NCI-H2171 treated with DMSO at 0.1 percent for 48 hours (cell line): Measurements from ENCODE around the gene CBFA2T2.
"Not testable (repeated sequence)": the region's sequence is repeated elsewhere in the genome, so short reads cannot be mapped to it uniquely, and the experiment has no call there.

Experiments used
- DNase-seq: peaks from one replicate; lab custom pipeline; 2025; lab: John Stamatoyannopoulos, UW

CBFA2T2 gene

GRCh38 chr20:33506576-33506975 is 16.7 kb downstream of the CBFA2T2 start:
- no peak for DNase-seq

- DNase-seq: no peak
Observed at GRCh38 chr20:33507461-33507860, 17.6 kb downstream of the CBFA2T2 start.

- DNase-seq: not testable (repeated sequence)
Observed at GRCh38 chr20:33508015-33508414, 18.1 kb downstream of the CBFA2T2 start.

- not testable (repeated sequence) for DNase-seq
Observed at GRCh38 chr20:33509057-33509456, 19.2 kb downstream of the CBFA2T2 start.

GRCh38 chr20:33511876-33512275 is 22.0 kb downstream of the CBFA2T2 start:
- DNase-seq: not testable (repeated sequence)

GRCh38 chr20:33515569-33516216 is 25.8 kb downstream of the CBFA2T2 start:
- DNase-seq: no peak

GRCh38 chr20:33516882-33517281 is 27.0 kb downstream of the CBFA2T2 start:
- peak; percentile 40 for DNase-seq

GRCh38 chr20:33518071-33518470 is 28.2 kb downstream of the CBFA2T2 start:
- no peak for DNase-seq

GRCh38 chr20:33521461-33521860 is 31.6 kb downstream of the CBFA2T2 start:
- peak; percentile 100 for DNase-seq

GRCh38 chr20:33522256-33522820 is 32.4 kb downstream of the CBFA2T2 start:
- DNase-seq: peak; percentile 62

GRCh38 chr20:33524261-33524660 is 34.4 kb downstream of the CBFA2T2 start:
- no peak for DNase-seq

GRCh38 chr20:33526769-33527168 is 36.9 kb downstream of the CBFA2T2 start:
- DNase-seq: no peak

- peak; percentile 54 for DNase-seq
Observed at GRCh38 chr20:33531047-33531877, 41.4 kb downstream of the CBFA2T2 start.

GRCh38 chr20:33531885-33532284 is 42.0 kb downstream of the CBFA2T2 start:
- DNase-seq: no peak

- peak; percentile 60 for DNase-seq
Observed at GRCh38 chr20:33532753-33533459, 43.0 kb downstream of the CBFA2T2 start.

- not testable (repeated sequence) for DNase-seq
Observed at GRCh38 chr20:33535717-33536116, 45.8 kb downstream of the CBFA2T2 start.

GRCh38 chr20:33537608-33538007 is 47.7 kb downstream of the CBFA2T2 start:
- DNase-seq: no peak

- DNase-seq: no peak
Observed at GRCh38 chr20:33539129-33539528, 49.2 kb downstream of the CBFA2T2 start.

- no peak for DNase-seq
Observed at GRCh38 chr20:33540427-33540826, 50.5 kb downstream of the CBFA2T2 start.

GRCh38 chr20:33541074-33541473 is 51.2 kb downstream of the CBFA2T2 start:
- DNase-seq: no peak

- DNase-seq: no peak
Observed at GRCh38 chr20:33541797-33542196, 51.9 kb downstream of the CBFA2T2 start.

GRCh38 chr20:33545763-33546162 is 55.9 kb downstream of the CBFA2T2 start:
- DNase-seq: no peak
